Measurements from ENCODE around the gene KCNIP4. TPM values are rescaled to one million over a fixed set of nuclear protein-coding genes. Genes with fewer than 3 reads are reported as not detected.

The KCNIP4 gene
- total and polyA plus RNA-seq, 10 of the 15 experiments (the other 5 are each of a cell fraction or from before 2014, with no cell fraction given): 0.03 to 0.23 (median 0.13) TPM; not detected in 7

DNA sequence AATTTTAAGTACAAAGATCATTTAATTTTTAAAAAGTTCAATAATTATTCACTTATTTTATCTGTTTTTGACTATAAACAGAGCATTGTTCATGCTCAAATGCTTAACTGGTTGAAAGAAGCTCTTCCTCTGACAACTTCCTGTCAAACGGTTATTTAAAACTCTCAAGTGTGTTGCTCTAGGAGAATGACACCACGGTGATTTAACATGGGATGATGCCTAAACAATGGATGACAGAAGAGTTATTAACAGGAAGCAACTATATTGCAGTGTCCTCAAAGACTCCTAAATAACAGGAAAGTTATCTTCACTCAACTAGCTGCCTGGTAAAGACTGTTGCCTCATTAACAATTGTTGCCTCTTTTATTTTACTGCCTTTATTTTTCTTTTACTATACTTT lies 738.7 kb downstream of the KCNIP4 start (continued):
- TF ChIP-seq, protein P1, sequence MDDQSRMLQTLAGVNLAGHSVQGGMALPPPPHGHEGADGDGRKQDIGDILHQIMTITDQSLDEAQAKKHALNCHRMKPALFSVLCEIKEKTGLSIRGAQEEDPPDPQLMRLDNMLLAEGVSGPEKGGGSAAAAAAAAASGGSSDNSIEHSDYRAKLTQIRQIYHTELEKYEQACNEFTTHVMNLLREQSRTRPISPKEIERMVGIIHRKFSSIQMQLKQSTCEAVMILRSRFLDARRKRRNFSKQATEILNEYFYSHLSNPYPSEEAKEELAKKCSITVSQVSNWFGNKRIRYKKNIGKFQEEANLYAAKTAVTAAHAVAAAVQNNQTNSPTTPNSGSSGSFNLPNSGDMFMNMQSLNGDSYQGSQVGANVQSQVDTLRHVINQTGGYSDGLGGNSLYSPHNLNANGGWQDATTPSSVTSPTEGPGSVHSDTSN (IDR thresholded peaks at IDR 0.05; ENCODE audit: insufficient replicate concordance, low read depth, low read length): no peak
- no peak for TF ChIP-seq MXI1 (IDR thresholded peaks at IDR 0.05; ENCODE audit: low read depth, low read length)
- TF ChIP-seq RCOR1 (conservative IDR thresholded peaks at IDR 0.05; ENCODE audit: low read depth, low read length): no peak
- TF ChIP-seq, protein P2, sequence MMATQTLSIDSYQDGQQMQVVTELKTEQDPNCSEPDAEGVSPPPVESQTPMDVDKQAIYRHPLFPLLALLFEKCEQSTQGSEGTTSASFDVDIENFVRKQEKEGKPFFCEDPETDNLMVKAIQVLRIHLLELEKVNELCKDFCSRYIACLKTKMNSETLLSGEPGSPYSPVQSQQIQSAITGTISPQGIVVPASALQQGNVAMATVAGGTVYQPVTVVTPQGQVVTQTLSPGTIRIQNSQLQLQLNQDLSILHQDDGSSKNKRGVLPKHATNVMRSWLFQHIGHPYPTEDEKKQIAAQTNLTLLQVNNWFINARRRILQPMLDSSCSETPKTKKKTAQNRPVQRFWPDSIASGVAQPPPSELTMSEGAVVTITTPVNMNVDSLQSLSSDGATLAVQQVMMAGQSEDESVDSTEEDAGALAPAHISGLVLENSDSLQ (IDR thresholded peaks at IDR 0.05): no peak
- no peak for TF ChIP-seq CHD4 (IDR thresholded peaks at IDR 0.05)
- TF ChIP-seq, protein P3, sequence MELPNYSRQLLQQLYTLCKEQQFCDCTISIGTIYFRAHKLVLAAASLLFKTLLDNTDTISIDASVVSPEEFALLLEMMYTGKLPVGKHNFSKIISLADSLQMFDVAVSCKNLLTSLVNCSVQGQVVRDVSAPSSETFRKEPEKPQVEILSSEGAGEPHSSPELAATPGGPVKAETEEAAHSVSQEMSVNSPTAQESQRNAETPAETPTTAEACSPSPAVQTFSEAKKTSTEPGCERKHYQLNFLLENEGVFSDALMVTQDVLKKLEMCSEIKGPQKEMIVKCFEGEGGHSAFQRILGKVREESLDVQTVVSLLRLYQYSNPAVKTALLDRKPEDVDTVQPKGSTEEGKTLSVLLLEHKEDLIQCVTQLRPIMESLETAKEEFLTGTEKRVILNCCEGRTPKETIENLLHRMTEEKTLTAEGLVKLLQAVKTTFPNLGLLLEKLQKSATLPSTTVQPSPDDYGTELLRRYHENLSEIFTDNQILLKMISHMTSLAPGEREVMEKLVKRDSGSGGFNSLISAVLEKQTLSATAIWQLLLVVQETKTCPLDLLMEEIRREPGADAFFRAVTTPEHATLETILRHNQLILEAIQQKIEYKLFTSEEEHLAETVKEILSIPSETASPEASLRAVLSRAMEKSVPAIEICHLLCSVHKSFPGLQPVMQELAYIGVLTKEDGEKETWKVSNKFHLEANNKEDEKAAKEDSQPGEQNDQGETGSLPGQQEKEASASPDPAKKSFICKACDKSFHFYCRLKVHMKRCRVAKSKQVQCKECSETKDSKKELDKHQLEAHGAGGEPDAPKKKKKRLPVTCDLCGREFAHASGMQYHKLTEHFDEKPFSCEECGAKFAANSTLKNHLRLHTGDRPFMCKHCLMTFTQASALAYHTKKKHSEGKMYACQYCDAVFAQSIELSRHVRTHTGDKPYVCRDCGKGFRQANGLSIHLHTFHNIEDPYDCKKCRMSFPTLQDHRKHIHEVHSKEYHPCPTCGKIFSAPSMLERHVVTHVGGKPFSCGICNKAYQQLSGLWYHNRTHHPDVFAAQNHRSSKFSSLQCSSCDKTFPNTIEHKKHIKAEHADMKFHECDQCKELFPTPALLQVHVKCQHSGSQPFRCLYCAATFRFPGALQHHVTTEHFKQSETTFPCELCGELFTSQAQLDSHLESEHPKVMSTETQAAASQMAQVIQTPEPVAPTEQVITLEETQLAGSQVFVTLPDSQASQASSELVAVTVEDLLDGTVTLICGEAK (IDR thresholded peaks at IDR 0.05; ENCODE audit: borderline replicate concordance): no peak
- no peak for TF ChIP-seq TAF1 (IDR thresholded peaks at IDR 0.05; ENCODE audit: borderline replicate concordance, low read depth, low read length)
- no peak for TF ChIP-seq MEF2A (IDR thresholded peaks at IDR 0.05; ENCODE audit: insufficient read depth, low read depth, low read length)

All from GM12878 (cell line).